Measurements from ENCODE around the gene SLC39A11.
"Not testable (repeated sequence)": the region's sequence is repeated elsewhere in the genome, so short reads cannot be mapped to it uniquely, and the experiment has no call there.

The SLC39A11 gene

GRCh38 chr17:73005360-73005759 is 87.1 kb downstream of the SLC39A11 start:
- no peak for DNase-seq

- DNase-seq, result no peak
Measured at GRCh38 chr17:73003487-73003886, 89.0 kb downstream of the SLC39A11 start.

GRCh38 chr17:73000832-73001231 is 91.7 kb downstream of the SLC39A11 start:
- no peak for DNase-seq

- not testable (repeated sequence) for DNase-seq
Measured at GRCh38 chr17:72999474-72999873, 93.0 kb downstream of the SLC39A11 start.

GRCh38 chr17:72998343-72998742 is 94.1 kb downstream of the SLC39A11 start:
- peak in 1 of 2 experiments; percentile 44 for DNase-seq

- no peak for DNase-seq
Measured at GRCh38 chr17:72997559-72997958, 94.9 kb downstream of the SLC39A11 start.

- no peak for DNase-seq
Measured at GRCh38 chr17:72996791-72997190, 95.7 kb downstream of the SLC39A11 start.

- DNase-seq, result no peak
Measured at GRCh38 chr17:72995008-72995656, 97.4 kb downstream of the SLC39A11 start.

- DNase-seq, result not testable (repeated sequence)
Measured at GRCh38 chr17:72992783-72993467, 99.6 kb downstream of the SLC39A11 start.

- no peak for DNase-seq
Measured at GRCh38 chr17:72991651-72992050, 100.8 kb downstream of the SLC39A11 start.

GRCh38 chr17:72989074-72989610 is 103.3 kb downstream of the SLC39A11 start:
- DNase-seq, result no peak

GRCh38 chr17:72988451-72988850 is 104.0 kb downstream of the SLC39A11 start:
- DNase-seq, result no peak

- DNase-seq, result no peak
Measured at GRCh38 chr17:72987166-72987565, 105.3 kb downstream of the SLC39A11 start.

GRCh38 chr17:72985882-72986720 is 106.4 kb downstream of the SLC39A11 start:
- DNase-seq, result peak; percentile 83 to 84

- DNase-seq, result no peak
Measured at GRCh38 chr17:72984926-72985325, 107.6 kb downstream of the SLC39A11 start.

GRCh38 chr17:72984145-72984925 is 108.2 kb downstream of the SLC39A11 start:
- no peak for DNase-seq

- DNase-seq, result no peak
Measured at GRCh38 chr17:72982680-72983079, 109.8 kb downstream of the SLC39A11 start.

- DNase-seq, result peak; percentile 2 to 19
Measured at GRCh38 chr17:72978593-72979218, 113.8 kb downstream of the SLC39A11 start.

GRCh38 chr17:72977771-72978417 is 114.6 kb downstream of the SLC39A11 start:
- no peak for DNase-seq

- DNase-seq, result no peak
Measured at GRCh38 chr17:72976971-72977770, 115.3 kb downstream of the SLC39A11 start.

- no peak for DNase-seq
Measured at GRCh38 chr17:72975509-72975908, 117.0 kb downstream of the SLC39A11 start.
